Right lobe of liver (tissue), 6 donors: ENCODE measurements around the gene ETFDH. TPM values are rescaled to one million over a fixed set of nuclear protein-coding genes. Genes with fewer than 3 reads are reported as not detected.

Source experiments
- ATAC-seq, 4 donors: fragments of 200-7000 bp; cut with Tn5 transposase; one replicate each; pipeline ENCODE4 v1.9.1; 2020; ENCODE audit warnings: mild to moderate bottlenecking in 4 of 4, moderate library complexity in 4 of 4
- DNase-seq, 3 donors: peaks; one replicate each; pipeline ENCODE4 v3.0.0-alpha.2; 2020
- H3K27ac ChIP-seq, 3 donors: fragments of 200-600 bp; one replicate each; pipeline ENCODE4 v1.8.0; 2022
- H3K27me3 ChIP-seq, 2 donors: fragments of 200-600 bp; one replicate each; pipeline ENCODE4 v1.8.0; 2022
- H3K36me3 ChIP-seq, 4 donors: fragments of 200-600 bp; sonication (generic) in 1 of 4; one replicate each; pipeline versions ENCODE4 v1.5.1 to v1.8.0; 2017 to 2022; ENCODE audit warnings: control low read depth in 1 of 4
- H3K4me1 ChIP-seq, 4 donors: fragments of 200-600 bp; sonication (generic) in 1 of 4; one replicate each; pipeline versions ENCODE4 v1.5.1 to v1.8.0; 2017 to 2022; ENCODE audit warnings: control low read depth in 1 of 4
- H3K4me3 ChIP-seq, 3 donors: fragments of 200-600 bp; one replicate each; pipeline ENCODE4 v1.8.0; 2022
- H3K9me3 ChIP-seq, 4 donors: fragments of 200-600 bp; sonication (generic) in 1 of 4; one replicate each; pipeline versions ENCODE4 v1.5.1 to v1.8.0; 2017 to 2022; ENCODE audit warnings: control low read depth in 1 of 4
- POLR2A ChIP-seq: fragments of 450-650 bp; IDR thresholded peaks from one replicate; pipeline ENCODE4 v1.6.1; 2017; ENCODE audit warnings: antibody characterized with exemption, mild to moderate bottlenecking
- WGBS: methylation state at CpG from one replicate; pipeline ENCODE4 v1.1.6; 2018; ENCODE audit warnings: low coverage, low lambda C conversion rate; ENCODE audit not compliant: insufficient coverage; ENCODE audit errors: missing lambda C conversion rate; 5-methylcytosine and 5-hydroxymethylcytosine counted together
- intact Hi-C, 2 donors: fragments of 100-400 bp; cut with DNase I; formaldehyde crosslinking; loops; one replicate each; pipeline versions ENCODE4 v1.11.2 to v1.14.1; 2022
- small RNA-seq, 2 experiments: library from RNA; depleted of rRNA; stranded (forward); fragments of <200 nt; gene quantifications; one replicate each; pipeline ENCODE3, GENCODE V24; 2016
- total RNA-seq, 6 experiments: library from RNA; depleted of rRNA in 2 of 6; stranded (reverse); fragments of >200 nt in 2 of 6; fragmentation: NEBNext Ultra II Directional in 3 of 6; extraction: Animal tissue kit (Norgen Biotek cat#: 25700) in 3 of 6; gene quantifications; one replicate each; pipeline versions ENCODE4 v1.1.0 to v1.2.4, GENCODE V29; 2016 to 2023
- TF ChIP-seq, protein P1 (sequence below), 4 donors: fragments of 200-600 bp in 3 of 4; fragments of 450-650 bp in 1 of 4; IDR thresholded peaks; one replicate each; pipeline versions ENCODE4 v1.5.1 to v1.8.0; 2016 to 2022; ENCODE audit warnings: antibody characterized with exemption in 4 of 4, mild to moderate bottlenecking in 2 of 4
- donor health status: DM: no; HTN: yes; CAD: no.
- donor health status: DM: no; HTN: no; CAD: no.
- donor health status: DM: no; HTN: no; CAD: no.
- donor health status: DM: no; HTN: yes; CAD: no.
- donor health status: DM: no; HTN: yes; CAD: no.

ETFDH gene
- total RNA-seq, 6 experiments from 2014 or later, result 100 to 146 (median 127) TPM

DNA sequence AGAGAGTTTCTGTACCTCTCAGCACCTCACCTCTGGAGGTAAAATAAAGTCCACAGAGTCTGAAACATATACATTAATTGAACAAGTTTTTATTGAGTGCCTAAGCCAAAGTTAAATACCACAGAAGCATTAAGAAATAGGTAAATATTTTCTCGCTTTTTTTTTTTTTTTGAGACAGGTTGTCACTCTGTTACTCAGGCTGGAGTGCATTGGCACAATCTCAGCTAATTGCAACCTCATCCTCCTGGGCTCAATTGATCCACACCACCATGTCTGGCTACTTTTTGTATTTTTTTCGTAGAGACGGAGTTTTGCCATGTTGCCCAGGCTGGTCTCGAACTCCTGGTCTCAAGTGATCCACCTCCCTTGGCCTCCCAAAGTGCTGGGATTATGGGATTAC lies 86.6 kb downstream of the ETFDH start:
- whole genome bisulfite sequencing, result 23% methylated on average over 4 of the region's 4 CpGs
- Histone ChIP-seq H3K27ac (no peak overlapping the region), H3K4me1 (peaks cover 0 to 7% (median 0%) of the 10 kb centered on the region in 4 donors), H3K27me3 (no peaks in the 10 kb centered on the region), H3K36me3 (no peaks in the 10 kb centered on the region), H3K4me3 (no peak overlapping the region), H3K9me3 (no peaks in the 10 kb centered on the region)
- TF ChIP-seq, protein P1, sequence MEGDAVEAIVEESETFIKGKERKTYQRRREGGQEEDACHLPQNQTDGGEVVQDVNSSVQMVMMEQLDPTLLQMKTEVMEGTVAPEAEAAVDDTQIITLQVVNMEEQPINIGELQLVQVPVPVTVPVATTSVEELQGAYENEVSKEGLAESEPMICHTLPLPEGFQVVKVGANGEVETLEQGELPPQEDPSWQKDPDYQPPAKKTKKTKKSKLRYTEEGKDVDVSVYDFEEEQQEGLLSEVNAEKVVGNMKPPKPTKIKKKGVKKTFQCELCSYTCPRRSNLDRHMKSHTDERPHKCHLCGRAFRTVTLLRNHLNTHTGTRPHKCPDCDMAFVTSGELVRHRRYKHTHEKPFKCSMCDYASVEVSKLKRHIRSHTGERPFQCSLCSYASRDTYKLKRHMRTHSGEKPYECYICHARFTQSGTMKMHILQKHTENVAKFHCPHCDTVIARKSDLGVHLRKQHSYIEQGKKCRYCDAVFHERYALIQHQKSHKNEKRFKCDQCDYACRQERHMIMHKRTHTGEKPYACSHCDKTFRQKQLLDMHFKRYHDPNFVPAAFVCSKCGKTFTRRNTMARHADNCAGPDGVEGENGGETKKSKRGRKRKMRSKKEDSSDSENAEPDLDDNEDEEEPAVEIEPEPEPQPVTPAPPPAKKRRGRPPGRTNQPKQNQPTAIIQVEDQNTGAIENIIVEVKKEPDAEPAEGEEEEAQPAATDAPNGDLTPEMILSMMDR (IDR thresholded peaks at IDR 0.05), result no peak
- no peak for TF ChIP-seq POLR2A
- intact Hi-C loops, result no loop called here
- ATAC-seq, result peak; percentile 40 to 72 (median 55)
- DNase-seq, result no peak

Small RNAs within 50 kb of the gene (small RNA-seq; reads per million reads assigned to genes)
- 0 reads per million in 2 experiments for gene RF00012

Other genes with a start within 250 kb of the ETFDH start
- 1 to 10 TPM in 4 of 6 experiments, under 1 TPM in 2; 0.88 to 3.4 (median 1.3) TPM for gene RXFP1, start 150.4 kb upstream of the ETFDH start, total RNA-seq
- gene C4orf46, start 409 bp upstream of the ETFDH start, total RNA-seq, result 1 to 10 TPM in 2 of 6 experiments, under 1 TPM in 4; 0.54 to 2.8 (median 0.92) TPM
- gene PPID, start 51.1 kb downstream of the ETFDH start, total RNA-seq, result 10 to 100 TPM; 12.6 to 31.4 (median 18.5) TPM
- gene FNIP2, start 96.7 kb downstream of the ETFDH start, total RNA-seq, result 10 to 100 TPM; 34.2 to 67.4 (median 37.8) TPM